GM23338 (cell line): ENCODE results near the gene LNX1. TPM values are rescaled to one million over a fixed set of nuclear protein-coding genes. Genes with fewer than 3 reads are reported as not detected.

Experiments used
- ATAC-seq: fragments of 200-7000 bp; cut with Tn5 transposase; 3 replicates; pipeline ENCODE4 v1.9.1; 2020
- DNase-seq: peaks from one replicate; pipeline ENCODE4 v3.0.0-alpha.2; 2015; ENCODE audit warnings: low spot score
- H2AFZ ChIP-seq: fragments of 200-600 bp; sonication (generic); 2 replicates; pipeline ENCODE4 v1.8.0; 2016; ENCODE audit warnings: antibody characterized with exemption, mild to moderate bottlenecking, moderate library complexity
- H3F3A ChIP-seq: fragments of 200-600 bp; sonication (generic); replicated peaks from 2 replicates; pipeline ENCODE4 v1.8.0; 2017; ENCODE audit warnings: antibody characterized with exemption, mixed run types, low read depth
- H3K27ac ChIP-seq: fragments of 200-600 bp; sonication (generic); 2 replicates; pipeline ENCODE4 v1.6.1; 2016; ENCODE audit warnings: low read depth
- H3K27me3 ChIP-seq: fragments of 200-600 bp; sonication (generic); 2 replicates; pipeline ENCODE4 v1.8.0; 2016; ENCODE audit warnings: mild to moderate bottlenecking, mixed run types, moderate library complexity; ENCODE audit not compliant: insufficient read depth
- H3K36me3 ChIP-seq: fragments of 200-600 bp; sonication (generic); 2 replicates; pipeline ENCODE4 v1.8.0; 2016; ENCODE audit warnings: mild to moderate bottlenecking; ENCODE audit not compliant: insufficient read depth
- H3K4me1 ChIP-seq: fragments of 200-600 bp; sonication (generic); 2 replicates; pipeline ENCODE4 v1.8.0; 2016; ENCODE audit warnings: mild to moderate bottlenecking, moderate library complexity; ENCODE audit not compliant: insufficient read depth
- H3K4me2 ChIP-seq: fragments of 200-600 bp; sonication (generic); 2 replicates; pipeline ENCODE4 v1.7.1; 2017; ENCODE audit warnings: mixed run types
- H3K4me3 ChIP-seq: fragments of 200-600 bp; sonication (generic); 2 replicates; pipeline ENCODE4 v1.6.1; 2016; ENCODE audit warnings: mixed run types
- H3K79me2 ChIP-seq: fragments of 200-600 bp; sonication (generic); replicated peaks from 2 replicates; pipeline ENCODE4 v1.8.0; 2017; ENCODE audit warnings: mild to moderate bottlenecking; ENCODE audit not compliant: insufficient read depth
- H3K9me2 ChIP-seq: fragments of 200-600 bp; sonication (generic); 2 replicates; pipeline ENCODE4 v1.8.0; 2017; ENCODE audit not compliant: insufficient read depth
- H4K20me1 ChIP-seq: fragments of 200-600 bp; sonication (generic); replicated peaks from 2 replicates; pipeline ENCODE4 v1.8.0; 2017; ENCODE audit warnings: mild to moderate bottlenecking; ENCODE audit not compliant: insufficient read depth
- H3K27ac Mint-ChIP-seq: 2 replicates; pipeline ENCODE4 v1.8.0; 2020; ENCODE audit warnings: inconsistent platforms, mild to moderate bottlenecking, moderate library complexity, mixed read lengths
- H3K27me3 Mint-ChIP-seq: 3 replicates; pipeline ENCODE4 v1.8.0; 2022; ENCODE audit warnings: low read depth, mild to moderate bottlenecking, moderate library complexity, mixed read lengths, inconsistent platforms; ENCODE audit not compliant: insufficient read depth, poor library complexity
- H3K36me3 Mint-ChIP-seq: 3 replicates; pipeline ENCODE4 v1.8.0; 2021; ENCODE audit warnings: low read depth, mild to moderate bottlenecking, inconsistent platforms, moderate library complexity, mixed read lengths
- H3K4me1 Mint-ChIP-seq: 3 replicates; pipeline ENCODE4 v1.8.0; 2020; ENCODE audit warnings: mild to moderate bottlenecking, inconsistent platforms, mixed read lengths
- H3K4me3 Mint-ChIP-seq: 3 replicates; pipeline ENCODE4 v1.8.0; 2021; ENCODE audit warnings: moderate library complexity, mild to moderate bottlenecking, inconsistent platforms, mixed read lengths
- H3K9me3 Mint-ChIP-seq: 3 replicates; pipeline ENCODE4 v1.8.0; 2020; ENCODE audit warnings: moderate library complexity, mild to moderate bottlenecking, inconsistent platforms, mixed read lengths
- CREB1 ChIP-seq: fragments of 250-450 bp; sonication (Bioruptor Pico); IDR thresholded peaks from 2 replicates; pipeline ENCODE4 v1.5.0; 2020; ENCODE audit warnings: low read depth, mild to moderate bottlenecking, moderate library complexity
- CTCF ChIP-seq, 2 experiments: fragments of 200-600 bp in 1 of 2; sonication (generic) in 1 of 2; conservative IDR thresholded peaks; 2 replicates each; pipeline versions ENCODE4 v1.5.1 to v1.6.1; 2016 to 2017; ENCODE audit warnings: antibody characterized with exemption in 2 of 2, low read depth in 2 of 2, mild to moderate bottlenecking in 2 of 2, moderate library complexity in 1 of 2
- ETS1 ChIP-seq: IDR thresholded peaks from 2 replicates; pipeline ENCODE4 v1.6.1; 2016; ENCODE audit warnings: antibody characterized with exemption
- EZH2 ChIP-seq: fragments of 200-600 bp; sonication (generic); IDR thresholded peaks from one replicate; pipeline ENCODE4 v1.8.0; 2017; ENCODE audit warnings: antibody characterized with exemption, mild to moderate bottlenecking, low read depth; ENCODE audit not compliant: unreplicated experiment
- EZH2phosphoT487 ChIP-seq: fragments of 200-600 bp; sonication (generic); IDR thresholded peaks from one replicate; pipeline ENCODE4 v1.8.1; 2018; ENCODE audit warnings: antibody characterized with exemption; ENCODE audit not compliant: unreplicated experiment
- JUNB ChIP-seq: IDR thresholded peaks from one replicate; pipeline ENCODE4 v1.6.1; 2016; ENCODE audit warnings: antibody characterized with exemption; ENCODE audit not compliant: unreplicated experiment
- NANOG ChIP-seq: IDR thresholded peaks from 2 replicates; pipeline ENCODE4 v1.6.1; 2016; ENCODE audit warnings: antibody characterized with exemption, borderline replicate concordance
- POLR2AphosphoS5 ChIP-seq: IDR thresholded peaks from 2 replicates; pipeline ENCODE4 v1.6.1; 2016; ENCODE audit warnings: antibody characterized with exemption, low read depth
- REST ChIP-seq: IDR thresholded peaks from one replicate; pipeline ENCODE4 v1.6.1; 2018; ENCODE audit warnings: antibody characterized with exemption; ENCODE audit not compliant: unreplicated experiment
- STAT1 ChIP-seq: IDR thresholded peaks from one replicate; pipeline ENCODE4 v1.6.1; 2016; ENCODE audit warnings: antibody characterized with exemption; ENCODE audit not compliant: unreplicated experiment
- ZNF114 ChIP-seq: fragments of 250-450 bp; sonication (Bioruptor Pico); IDR thresholded peaks from 2 replicates; pipeline ENCODE4 v1.5.0; 2020; ENCODE audit warnings: mild to moderate bottlenecking, moderate library complexity
- ZNF331 ChIP-seq: fragments of 250-450 bp; sonication (Bioruptor Pico); IDR thresholded peaks from 2 replicates; pipeline ENCODE4 v1.5.0; 2020; ENCODE audit warnings: low read depth, mild to moderate bottlenecking, moderate library complexity
- ZNF462 ChIP-seq: fragments of 250-450 bp; sonication (Bioruptor Pico); IDR thresholded peaks from 2 replicates; pipeline ENCODE4 v1.5.0; 2020; ENCODE audit warnings: mild to moderate bottlenecking, moderate library complexity
- polyA plus RNA-seq: library from polyadenylated mRNA; unstranded; fragments of >200 nt; fragmentation: Nextera tagmentation; extraction: Ambion mirVana; gene quantifications from 2 replicates; pipeline ENCODE4 v1.2.1, GENCODE V29; 2016
- total RNA-seq: library from RNA; depleted of rRNA; stranded (reverse); fragments of >200 nt; shearing (Covaris generic); gene quantifications from 2 replicates; pipeline ENCODE4 v1.2.3, GENCODE V29; 2014

The LNX1 gene
- total and polyA plus RNA-seq, 2 experiments from 2014 or later: 5.4 to 6.4 TPM

GRCh38 chr4:53640576-53641453 lies 49.5 kb upstream of the LNX1 start:
- H3K27me3 ChIP-seq: no peaks in the 10 kb centered on the region
- Mint-ChIP-seq H3K27me3 (peaks cover 2% of the 10 kb centered on the region), H3K9me3 (no peaks in the 10 kb centered on the region), H3K27ac (no peak overlapping the region), H3K4me3 (no peak overlapping the region), H3K36me3 (no peaks in the 10 kb centered on the region), H3K4me1 (peaks cover 8% of the 10 kb centered on the region)
- H3K4me3 ChIP-seq: no peak overlapping the region
- no peaks in the 10 kb centered on the region for H3K36me3 ChIP-seq
- no peak overlapping the region for H3K27ac ChIP-seq
- TF ChIP-seq STAT1 (no peak), ETS1 (no peak), JUNB (no peak), ZNF331 (CRISPR knock-in tag) (no peak), POLR2AphosphoS5 (no peak), ZNF462 (no peak), EZH2phosphoT487 (no peak), EZH2 (no peak), ZNF114 (CRISPR knock-in tag) (no peak), REST (no peak), NANOG (no peak), CTCF (conservative IDR thresholded peaks at IDR 0.05; ENCODE audit: low read depth in 2 of 2) (no peak), CREB1 (CRISPR knock-in tag) (no peak)
- H2AFZ ChIP-seq: peak overlapping the region; percentile 91
- H3K4me2 ChIP-seq: no peak overlapping the region
- peaks cover 7% of the 10 kb centered on the region; the same call in 1 of the 2 replicates for H3K9me2 ChIP-seq
- no peaks in the 10 kb centered on the region for H4K20me1 ChIP-seq
- H3K4me1 ChIP-seq: no peaks in the 10 kb centered on the region
- ATAC-seq (peak; percentile 34; the same call in 1 of the 3 replicates), DNase-seq (no peak)
- H3K79me2 ChIP-seq: no peaks in the 10 kb centered on the region
- H3F3A ChIP-seq: no peaks in the 10 kb centered on the region
